RWPE2 (cell line): Measurements from ENCODE around the gene FNDC8.
A peak's percentile ranks its signal among the peaks of the same experiment; 100 is the strongest.

Experiments
- ATAC-seq: fragments of 200-7000 bp; cut with Tn5 transposase; 3 replicates; pipeline ENCODE4 v1.9.1; 2021; ENCODE audit warnings: low read depth
- DNase-seq: peaks from one replicate; pipeline ENCODE4 v3.0.0-alpha.2; 2020; ENCODE audit warnings: low spot score
- H3K27ac ChIP-seq: fragments of 450-650 bp; 2 replicates; pipeline ENCODE4 v1.5.1; 2017; ENCODE audit warnings: mild to moderate bottlenecking; ENCODE audit not compliant: poor library complexity, severe bottlenecking
- H3K27me3 ChIP-seq: fragments of 250-450 bp; sonication (Bioruptor Pico); 2 replicates; pipeline ENCODE4 v1.5.1; 2021; ENCODE audit warnings: mild to moderate bottlenecking, moderate library complexity; ENCODE audit not compliant: insufficient read depth, poor library complexity, severe bottlenecking
- H3K36me3 ChIP-seq: fragments of 250-450 bp; sonication (Bioruptor Pico); 2 replicates; pipeline ENCODE4 v1.5.1; 2020; ENCODE audit warnings: low read depth, mild to moderate bottlenecking, moderate library complexity
- H3K4me1 ChIP-seq: fragments of 250-450 bp; sonication (Bioruptor Pico); 2 replicates; pipeline ENCODE4 v1.5.1; 2021; ENCODE audit warnings: mild to moderate bottlenecking, moderate library complexity; ENCODE audit not compliant: insufficient read depth, poor library complexity, severe bottlenecking
- H3K4me3 ChIP-seq: fragments of 250-450 bp; sonication (Bioruptor Pico); 2 replicates; pipeline ENCODE4 v1.5.1; 2021; ENCODE audit warnings: mild to moderate bottlenecking, moderate library complexity; ENCODE audit not compliant: severe bottlenecking
- H3K9me3 ChIP-seq: fragments of 250-450 bp; sonication (Bioruptor Pico); 2 replicates; pipeline ENCODE4 v1.5.1; 2021; ENCODE audit warnings: mild to moderate bottlenecking, moderate library complexity; ENCODE audit not compliant: severe bottlenecking
- CTCF ChIP-seq: fragments of 450-650 bp; IDR thresholded peaks from one replicate; pipeline ENCODE4 v1.5.1; 2017; ENCODE audit warnings: mild to moderate bottlenecking, moderate library complexity; ENCODE audit not compliant: poor library complexity, severe bottlenecking

FNDC8 gene

GRCh38 chr17:35076874-35077273 lies 44.5 kb upstream of the FNDC8 start:
- ATAC-seq (no peak), DNase-seq (no peak)
- Histone ChIP-seq H3K27me3 (no peaks in the 10 kb centered on the region), H3K9me3 (no peaks in the 10 kb centered on the region), H3K4me1 (peaks cover 39% of the 10 kb centered on the region), H3K4me3 (no peak overlapping the region), H3K27ac (no peak overlapping the region), H3K36me3 (peaks cover 3% of the 10 kb centered on the region; the same call in 1 of the 2 replicates)
- no peak for TF ChIP-seq CTCF

GRCh38 chr17:35079547-35080423 lies 41.6 kb upstream of the FNDC8 start:
- H3K36me3 ChIP-seq: no peaks in the 10 kb centered on the region
- no peak for TF ChIP-seq CTCF
- ATAC-seq: peak; percentile 95
- peaks cover 63% of the 10 kb centered on the region for H3K4me1 ChIP-seq
- no peak for DNase-seq
- no peaks in the 10 kb centered on the region for H3K9me3 ChIP-seq
- no peak overlapping the region for H3K4me3 ChIP-seq
- H3K27me3 ChIP-seq: no peaks in the 10 kb centered on the region
- peak overlapping the region; percentile 33 for H3K27ac ChIP-seq

DNA sequence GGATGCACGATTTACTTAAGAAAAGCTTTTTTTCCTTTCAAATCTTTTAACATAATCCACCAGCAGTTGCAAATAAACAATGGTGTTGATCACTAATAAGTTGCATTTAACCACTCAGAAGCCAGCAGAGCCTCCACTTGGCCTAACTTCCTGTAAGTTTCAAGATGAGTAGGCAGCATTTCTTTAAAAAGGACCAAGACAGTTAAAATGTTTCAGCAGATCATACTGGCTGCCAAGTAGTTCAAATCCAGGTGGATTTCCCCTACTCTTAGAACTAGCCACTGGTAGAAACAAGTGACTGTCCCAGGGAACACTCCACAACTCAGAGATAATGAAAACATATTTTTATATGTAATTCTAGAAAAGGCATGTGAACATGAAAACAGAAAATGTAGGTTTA lies 40.9 kb upstream of the FNDC8 start:
- H3K36me3 ChIP-seq: no peaks in the 10 kb centered on the region
- ATAC-seq: no peak
- peak overlapping the region; percentile 33 for H3K27ac ChIP-seq
- no peak overlapping the region for H3K4me3 ChIP-seq
- H3K4me1 ChIP-seq: peaks cover 65% of the 10 kb centered on the region
- TF ChIP-seq CTCF: no peak
- no peak for DNase-seq
- no peaks in the 10 kb centered on the region for H3K9me3 ChIP-seq
- no peaks in the 10 kb centered on the region for H3K27me3 ChIP-seq

DNA sequence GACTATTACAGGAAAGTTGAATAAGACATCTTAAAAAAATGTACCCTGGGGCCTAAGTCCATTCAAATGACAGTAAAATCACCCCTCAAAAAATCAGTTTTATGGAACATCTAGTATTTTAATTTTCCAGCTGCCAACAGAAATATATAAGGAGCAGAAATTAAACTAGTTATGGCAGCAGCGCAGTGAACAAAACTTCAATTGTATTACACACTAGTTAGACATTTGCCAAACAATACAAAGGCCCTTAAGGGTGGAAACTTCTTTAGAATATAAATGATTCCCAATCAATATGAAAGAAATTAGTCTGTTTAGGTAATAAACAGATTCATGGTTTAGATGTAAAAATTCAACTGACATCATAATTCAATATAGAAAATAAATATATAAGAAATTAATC lies 39.8 kb upstream of the FNDC8 start:
- TF ChIP-seq CTCF: no peak
- Histone ChIP-seq H3K27ac (peak overlapping the region; percentile 96), H3K4me3 (no peak overlapping the region), H3K27me3 (no peaks in the 10 kb centered on the region), H3K9me3 (no peaks in the 10 kb centered on the region), H3K4me1 (peaks cover 74% of the 10 kb centered on the region), H3K36me3 (no peaks in the 10 kb centered on the region)
- DNase-seq: no peak
- no peak for ATAC-seq

DNA sequence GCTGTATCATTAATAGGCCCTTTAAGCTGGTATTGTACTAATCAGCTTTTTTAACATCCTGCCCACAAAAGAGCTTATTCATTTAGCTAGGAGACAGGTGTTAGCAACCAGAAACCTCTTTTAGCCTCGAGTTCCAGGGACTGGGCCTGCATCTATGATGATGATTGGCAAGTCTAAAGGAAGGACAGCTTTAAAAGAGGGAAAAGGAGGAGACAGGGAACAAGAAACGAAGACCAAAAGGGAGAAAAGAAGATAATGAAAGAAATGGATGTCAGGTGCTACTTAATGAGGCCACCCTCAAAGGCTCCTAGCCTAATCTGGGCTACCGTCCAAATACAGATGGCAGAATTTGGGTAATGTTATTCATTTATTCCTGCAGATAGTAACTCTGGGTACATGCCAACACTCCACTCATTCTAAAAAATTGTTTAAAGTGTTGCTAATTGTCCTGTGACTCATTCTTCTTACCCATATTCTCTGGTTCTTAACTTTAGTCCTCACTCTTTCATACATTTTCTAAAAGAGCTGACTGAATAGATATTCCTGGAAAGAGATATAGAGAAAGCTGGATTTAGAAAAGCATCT lies 39.2 kb upstream of the FNDC8 start:
- DNase-seq: no peak
- Histone ChIP-seq H3K4me1 (peaks cover 80% of the 10 kb centered on the region), H3K36me3 (no peaks in the 10 kb centered on the region), H3K4me3 (no peak overlapping the region), H3K27ac (peak overlapping the region; percentile 96), H3K27me3 (no peaks in the 10 kb centered on the region), H3K9me3 (no peaks in the 10 kb centered on the region)
- no peak for TF ChIP-seq CTCF
- peak; percentile 32 for ATAC-seq
